Keratinocyte (primary cell): Measurements from ENCODE around the gene FUT4.

Experiments used
- EZH2 ChIP-seq: IDR thresholded peaks from one replicate; pipeline ENCODE4 v1.6.1; 2012; ENCODE audit warnings: inconsistent platforms, mild to moderate bottlenecking, low read length, moderate library complexity
- TF ChIP-seq, protein P1 (sequence below), 3 experiments: IDR thresholded peaks in 1 of 3; conservative IDR thresholded peaks in 1 of 3; optimal IDR thresholded peaks in 1 of 3; 2 replicates in 2 of 3; 3 replicates in 1 of 3; pipeline versions ENCODE3 to v1.5.1; 2011; ENCODE audit warnings: low read length in 3 of 3, mild to moderate bottlenecking in 3 of 3, moderate library complexity in 2 of 3, control low read depth in 1 of 3, inconsistent platforms in 1 of 3; ENCODE audit not compliant: insufficient read depth in 2 of 3; ENCODE audit errors: extremely low read depth in 1 of 3

DNA sequence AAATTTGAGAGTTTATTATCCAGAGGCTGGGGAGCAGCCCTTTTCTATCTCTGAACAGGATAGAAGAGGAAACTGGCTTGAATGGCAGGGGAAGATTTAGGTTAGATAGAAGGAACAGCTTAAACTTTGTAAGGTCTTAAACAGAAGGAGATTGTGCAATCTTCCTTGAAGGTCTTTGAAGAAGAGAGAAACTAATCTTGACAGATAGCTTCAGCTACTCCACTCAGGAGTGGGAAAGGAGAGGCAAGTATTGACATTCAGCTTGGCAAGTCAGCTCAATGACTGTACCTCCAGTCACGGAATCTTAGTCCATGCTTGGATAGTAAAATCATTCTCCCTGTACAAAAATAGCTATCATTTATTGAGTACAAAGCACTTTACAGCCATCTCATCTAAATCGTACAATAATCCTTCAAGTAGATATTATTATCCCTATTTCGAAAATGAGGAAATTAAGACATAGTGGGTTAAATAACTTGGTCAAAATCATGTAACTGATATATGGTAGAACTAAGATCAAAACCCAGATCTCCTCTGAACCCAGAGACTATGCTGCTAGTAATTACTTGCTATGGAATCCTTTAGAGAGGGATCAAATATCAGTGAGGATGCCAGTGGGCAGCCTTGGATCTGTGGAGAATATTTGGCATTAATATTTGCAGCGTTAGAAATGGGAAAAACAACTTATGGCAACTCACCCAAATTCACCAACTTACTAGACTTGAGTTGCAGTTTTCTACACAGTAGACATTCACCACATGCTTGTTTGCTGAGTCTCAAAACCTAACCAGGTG lies 16.9 kb upstream of the FUT4 start:
- TF ChIP-seq, protein P1, sequence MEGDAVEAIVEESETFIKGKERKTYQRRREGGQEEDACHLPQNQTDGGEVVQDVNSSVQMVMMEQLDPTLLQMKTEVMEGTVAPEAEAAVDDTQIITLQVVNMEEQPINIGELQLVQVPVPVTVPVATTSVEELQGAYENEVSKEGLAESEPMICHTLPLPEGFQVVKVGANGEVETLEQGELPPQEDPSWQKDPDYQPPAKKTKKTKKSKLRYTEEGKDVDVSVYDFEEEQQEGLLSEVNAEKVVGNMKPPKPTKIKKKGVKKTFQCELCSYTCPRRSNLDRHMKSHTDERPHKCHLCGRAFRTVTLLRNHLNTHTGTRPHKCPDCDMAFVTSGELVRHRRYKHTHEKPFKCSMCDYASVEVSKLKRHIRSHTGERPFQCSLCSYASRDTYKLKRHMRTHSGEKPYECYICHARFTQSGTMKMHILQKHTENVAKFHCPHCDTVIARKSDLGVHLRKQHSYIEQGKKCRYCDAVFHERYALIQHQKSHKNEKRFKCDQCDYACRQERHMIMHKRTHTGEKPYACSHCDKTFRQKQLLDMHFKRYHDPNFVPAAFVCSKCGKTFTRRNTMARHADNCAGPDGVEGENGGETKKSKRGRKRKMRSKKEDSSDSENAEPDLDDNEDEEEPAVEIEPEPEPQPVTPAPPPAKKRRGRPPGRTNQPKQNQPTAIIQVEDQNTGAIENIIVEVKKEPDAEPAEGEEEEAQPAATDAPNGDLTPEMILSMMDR (optimal IDR thresholded peaks at IDR 0.05 in 1 of 3, IDR thresholded peaks at IDR 0.05 in 1 of 3, conservative IDR thresholded peaks at IDR 0.05 in 1 of 3; ENCODE audit: extremely low read depth in 1 of 3, insufficient read depth in 2 of 3, low read length in 3 of 3), result no peak
- no peak for TF ChIP-seq EZH2
